Mucosa of stomach (tissue), 1 donor: ENCODE measurements around the gene PRLR.

Experiments used
- H3K27me3 ChIP-seq: one replicate; pipeline ENCODE4 v1.7.0; 2013; ENCODE audit warnings: mild to moderate bottlenecking, low read length; ENCODE audit not compliant: control insufficient read depth, insufficient read depth
- H3K36me3 ChIP-seq: one replicate; pipeline ENCODE4 v1.7.0; 2013; ENCODE audit warnings: low read length; ENCODE audit not compliant: control insufficient read depth, insufficient read depth
- H3K4me1 ChIP-seq: one replicate; pipeline ENCODE4 v1.7.0; 2013; ENCODE audit warnings: mild to moderate bottlenecking, low read length; ENCODE audit not compliant: control insufficient read depth, insufficient read depth
- H3K4me3 ChIP-seq: one replicate; pipeline ENCODE4 v1.7.0; 2013; ENCODE audit warnings: low read length
- H3K9ac ChIP-seq: one replicate; pipeline ENCODE4 v1.7.0; 2013; ENCODE audit warnings: mild to moderate bottlenecking, low read length, moderate library complexity
- H3K9me3 ChIP-seq: one replicate; pipeline ENCODE4 v1.7.0; 2013; ENCODE audit warnings: mild to moderate bottlenecking, low read length, moderate library complexity; ENCODE audit not compliant: control insufficient read depth
- donor health status: Pancreatic carcinoma.

PRLR gene

GRCh38 chr5:35149041-35149440, 81.2 kb downstream of the PRLR start:
- no peaks in the 10 kb centered on the region for H3K9me3 ChIP-seq
- no peaks in the 10 kb centered on the region for H3K27me3 ChIP-seq
- H3K36me3 ChIP-seq, result no peaks in the 10 kb centered on the region
- peaks cover 13% of the 10 kb centered on the region for H3K4me1 ChIP-seq
- H3K4me3 ChIP-seq, result no peak overlapping the region
- H3K9ac ChIP-seq, result no peak overlapping the region

- no peaks in the 10 kb centered on the region for H3K4me1 ChIP-seq
These were observed 83.9 kb downstream of the PRLR start for GRCh38 chr5:35146406-35146805.

GRCh38 chr5:35145691-35146317, 84.5 kb downstream of the PRLR start:
- Histone ChIP-seq H3K9me3 (no peaks in the 10 kb centered on the region), H3K4me1 (no peaks in the 10 kb centered on the region), H3K4me3 (no peak overlapping the region), H3K36me3 (no peaks in the 10 kb centered on the region), H3K27me3 (no peaks in the 10 kb centered on the region), H3K9ac (no peak overlapping the region)

More at GRCh38 chr5:35146406-35146805, 83.9 kb downstream of the PRLR start:
- Histone ChIP-seq H3K9ac (no peak overlapping the region), H3K36me3 (no peaks in the 10 kb centered on the region), H3K9me3 (no peaks in the 10 kb centered on the region), H3K27me3 (no peaks in the 10 kb centered on the region), H3K4me3 (no peak overlapping the region)

GRCh38 chr5:35145012-35145411, 85.3 kb downstream of the PRLR start:
- Histone ChIP-seq H3K4me3 (no peak overlapping the region), H3K36me3 (no peaks in the 10 kb centered on the region), H3K4me1 (no peaks in the 10 kb centered on the region), H3K9ac (no peak overlapping the region), H3K27me3 (no peaks in the 10 kb centered on the region), H3K9me3 (no peaks in the 10 kb centered on the region)

DNA sequence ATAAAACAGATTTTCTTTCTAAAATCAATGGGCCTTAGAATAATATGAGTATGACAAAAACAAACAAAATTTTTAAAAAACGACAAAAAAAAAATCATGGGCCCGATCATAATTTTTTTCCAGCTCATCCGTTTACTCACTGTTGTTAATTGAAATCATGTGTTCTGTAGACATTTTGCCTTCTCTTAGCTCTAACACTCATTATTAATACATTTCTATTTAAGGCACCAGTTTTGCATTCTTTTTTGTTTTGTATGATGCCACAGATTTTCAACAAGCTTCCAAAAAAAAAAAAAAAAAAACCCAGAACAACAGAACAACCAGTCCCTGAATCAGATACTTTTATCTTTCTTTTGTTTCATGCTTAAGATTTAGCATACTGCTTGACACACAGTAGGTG, 86.4 kb downstream of the PRLR start:
- no peaks in the 10 kb centered on the region for H3K4me1 ChIP-seq
- no peaks in the 10 kb centered on the region for H3K27me3 ChIP-seq
- no peak overlapping the region for H3K9ac ChIP-seq
- no peaks in the 10 kb centered on the region for H3K36me3 ChIP-seq
- no peaks in the 10 kb centered on the region for H3K9me3 ChIP-seq
- H3K4me3 ChIP-seq, result no peak overlapping the region

DNA sequence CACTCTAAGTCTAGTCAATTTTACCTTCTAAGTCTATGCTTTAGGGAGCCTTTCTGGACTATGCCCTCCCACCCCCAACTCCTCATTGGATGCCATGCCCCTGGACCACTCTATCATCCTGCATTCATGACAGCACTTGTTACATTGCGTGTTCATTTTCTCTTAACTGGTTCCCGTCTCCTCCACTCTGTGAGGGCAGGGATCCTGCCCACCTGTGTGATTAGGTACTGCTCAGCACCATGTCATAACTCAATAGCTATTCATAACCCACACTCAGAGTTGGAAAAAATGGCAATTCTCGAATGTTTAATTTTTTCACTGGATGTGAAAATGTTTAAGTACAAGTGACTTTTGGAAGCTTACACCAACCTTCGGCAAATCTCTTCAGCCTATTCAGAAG, 88.5 kb downstream of the PRLR start:
- no peaks in the 10 kb centered on the region for H3K9me3 ChIP-seq
- no peaks in the 10 kb centered on the region for H3K4me1 ChIP-seq
- H3K27me3 ChIP-seq, result no peaks in the 10 kb centered on the region
- H3K4me3 ChIP-seq, result no peak overlapping the region
- H3K36me3 ChIP-seq, result no peaks in the 10 kb centered on the region
- no peak overlapping the region for H3K9ac ChIP-seq

DNA sequence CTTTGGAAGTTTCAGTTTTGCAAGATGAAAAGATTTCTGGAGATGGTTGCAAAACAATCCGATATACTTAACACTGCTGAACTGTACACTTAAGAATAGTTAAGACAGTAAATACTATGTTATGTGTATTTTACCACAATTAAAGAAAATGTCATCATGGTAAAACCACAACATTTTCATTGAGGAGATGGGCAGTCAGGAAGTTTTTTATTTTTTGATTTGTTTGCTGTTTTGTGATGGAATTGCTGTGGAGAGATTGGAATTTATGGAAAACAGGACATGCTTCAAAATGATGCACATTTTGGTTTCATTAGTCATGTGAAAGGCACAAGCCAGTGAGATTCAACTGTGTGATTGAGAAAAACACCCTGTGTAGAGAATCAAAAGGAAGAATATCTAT, 92.1 kb downstream of the PRLR start:
- no peaks in the 10 kb centered on the region for H3K4me1 ChIP-seq
- H3K9me3 ChIP-seq, result no peaks in the 10 kb centered on the region
- H3K27me3 ChIP-seq, result no peaks in the 10 kb centered on the region
- no peak overlapping the region for H3K9ac ChIP-seq
- H3K4me3 ChIP-seq, result no peak overlapping the region
- no peaks in the 10 kb centered on the region for H3K36me3 ChIP-seq

- Histone ChIP-seq H3K9ac (no peak overlapping the region), H3K36me3 (no peaks in the 10 kb centered on the region), H3K9me3 (no peaks in the 10 kb centered on the region), H3K4me1 (no peaks in the 10 kb centered on the region), H3K27me3 (no peaks in the 10 kb centered on the region), H3K4me3 (no peak overlapping the region)
These were observed 93.9 kb downstream of the PRLR start for GRCh38 chr5:35136386-35136785.

DNA sequence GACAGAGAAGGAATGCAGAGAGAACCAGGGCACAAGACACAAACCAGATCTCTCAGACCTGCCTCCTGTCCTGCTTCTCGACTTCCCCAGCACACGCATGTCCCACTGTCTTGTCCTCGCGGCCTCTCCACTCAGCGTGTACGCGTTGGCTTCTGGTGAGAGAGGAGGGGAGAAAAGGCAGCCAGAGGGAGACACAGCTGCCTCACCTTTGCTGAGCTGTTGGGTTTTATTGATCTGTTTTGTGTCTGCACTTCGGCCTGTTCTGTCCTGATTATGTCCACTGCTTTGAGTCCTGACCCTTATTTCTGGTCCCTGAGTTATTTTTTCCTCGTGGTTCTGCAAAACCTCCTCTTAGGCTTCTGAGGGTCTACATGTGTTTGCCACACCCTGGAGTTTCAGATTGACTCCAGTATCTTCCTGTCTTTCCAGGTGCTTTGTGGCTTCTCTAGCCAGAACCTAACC, 95.0 kb downstream of the PRLR start:
- H3K9me3 ChIP-seq, result no peaks in the 10 kb centered on the region
- no peak overlapping the region for H3K4me3 ChIP-seq
- H3K36me3 ChIP-seq, result no peaks in the 10 kb centered on the region
- H3K4me1 ChIP-seq, result peaks cover 6% of the 10 kb centered on the region
- H3K9ac ChIP-seq, result no peak overlapping the region
- no peaks in the 10 kb centered on the region for H3K27me3 ChIP-seq

DNA sequence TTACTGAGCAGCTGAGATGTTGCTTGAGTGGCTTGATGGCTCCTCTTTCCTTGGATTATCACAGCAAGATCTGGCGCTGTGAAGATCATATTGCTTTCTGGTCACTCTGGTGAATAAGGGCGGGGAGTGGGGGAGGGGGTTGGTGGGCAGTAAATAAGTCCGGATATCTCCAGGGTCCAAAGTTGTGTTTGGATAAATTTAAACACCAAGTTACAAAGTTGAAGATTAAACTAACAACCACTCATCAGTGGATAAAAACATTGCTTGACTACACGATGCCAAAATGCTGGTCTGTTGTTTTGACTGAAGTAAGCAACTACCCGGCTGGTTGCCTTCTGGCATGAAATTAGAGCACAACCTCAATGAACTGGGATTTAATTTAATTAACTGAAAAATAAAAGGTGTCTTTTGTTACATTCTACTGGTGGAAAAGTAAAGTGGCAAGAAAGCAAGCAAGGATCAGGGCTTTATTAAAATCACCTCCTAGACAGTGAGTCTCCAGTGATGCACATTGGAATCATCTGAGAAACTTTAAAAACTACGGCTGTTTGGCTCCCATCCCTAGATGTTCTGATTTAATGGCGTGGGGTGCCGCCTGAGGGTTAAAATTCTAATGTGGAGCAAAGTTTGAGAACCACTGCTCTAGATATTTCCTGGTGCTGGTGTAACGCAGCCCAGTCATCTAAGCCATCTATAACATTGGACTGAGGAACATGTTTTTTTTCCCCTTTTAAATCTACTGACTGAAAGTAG, 95.8 kb downstream of the PRLR start:
- Histone ChIP-seq H3K27me3 (no peaks in the 10 kb centered on the region), H3K4me3 (no peak overlapping the region), H3K36me3 (no peaks in the 10 kb centered on the region), H3K9me3 (no peaks in the 10 kb centered on the region), H3K9ac (no peak overlapping the region), H3K4me1 (peaks cover 13% of the 10 kb centered on the region)

DNA sequence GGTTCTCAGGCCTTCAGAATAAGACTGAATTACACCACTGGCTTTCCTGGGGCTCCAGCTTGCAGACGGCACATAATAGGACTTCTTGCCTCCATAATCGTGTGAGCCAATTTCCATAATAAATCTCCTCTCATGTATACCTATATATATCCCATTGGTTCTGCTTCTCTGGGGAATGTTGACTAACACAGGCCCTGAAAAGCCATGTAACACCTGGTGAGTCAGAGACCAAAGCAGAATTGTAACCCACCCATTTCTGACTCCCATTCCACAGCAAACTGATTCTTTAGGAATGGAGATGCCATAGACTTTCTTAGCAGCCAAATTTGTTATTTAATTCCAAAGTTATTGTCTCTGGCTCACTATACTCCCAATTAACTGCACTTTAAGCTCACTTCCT, 97.1 kb downstream of the PRLR start:
- Histone ChIP-seq H3K4me3 (no peak overlapping the region), H3K36me3 (no peaks in the 10 kb centered on the region), H3K9me3 (no peaks in the 10 kb centered on the region), H3K27me3 (no peaks in the 10 kb centered on the region), H3K4me1 (peaks cover 23% of the 10 kb centered on the region), H3K9ac (no peak overlapping the region)

- H3K36me3 ChIP-seq, result no peaks in the 10 kb centered on the region
- no peaks in the 10 kb centered on the region for H3K27me3 ChIP-seq
- no peak overlapping the region for H3K9ac ChIP-seq
- H3K9me3 ChIP-seq, result no peaks in the 10 kb centered on the region
- H3K4me3 ChIP-seq, result no peak overlapping the region
- peaks cover 23% of the 10 kb centered on the region for H3K4me1 ChIP-seq
These were observed 98.6 kb downstream of the PRLR start for GRCh38 chr5:35131723-35132122.
